Epidermal melanocyte (primary cell): ENCODE measurements around the gene ARHGEF33.

Experiments
- DNase-seq: peaks from one replicate; pipeline ENCODE4 v3.0.0; 2011; ENCODE audit warnings: low spot score; ENCODE audit not compliant: insufficient read length

ARHGEF33 gene

DNA sequence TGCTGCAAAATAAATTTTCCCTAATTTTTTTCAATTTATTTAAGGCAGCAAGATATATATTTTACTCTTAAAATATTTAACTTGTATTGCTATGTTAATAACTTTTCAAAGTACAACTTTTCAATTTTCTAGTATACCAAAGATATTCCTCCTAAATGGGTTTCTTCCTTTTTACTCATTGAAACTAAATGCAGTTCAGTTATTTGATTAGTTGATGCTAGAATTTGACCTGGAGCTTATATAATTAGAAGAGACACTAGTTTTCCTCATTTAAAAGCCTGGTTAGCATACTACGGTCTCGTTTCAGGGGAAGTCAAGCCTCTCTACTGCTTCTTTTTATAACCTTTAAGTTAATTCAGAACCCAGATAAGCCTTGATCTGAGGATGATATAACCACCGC is at the start of gene ARHGEF33:
TSS of gene ARHGEF33 (plus strand) at position 301 of the 400 bp plus-strand sequence. CDS start 29,573 bp downstream, outside the sequence.
- DNase-seq: no peak

DNA sequence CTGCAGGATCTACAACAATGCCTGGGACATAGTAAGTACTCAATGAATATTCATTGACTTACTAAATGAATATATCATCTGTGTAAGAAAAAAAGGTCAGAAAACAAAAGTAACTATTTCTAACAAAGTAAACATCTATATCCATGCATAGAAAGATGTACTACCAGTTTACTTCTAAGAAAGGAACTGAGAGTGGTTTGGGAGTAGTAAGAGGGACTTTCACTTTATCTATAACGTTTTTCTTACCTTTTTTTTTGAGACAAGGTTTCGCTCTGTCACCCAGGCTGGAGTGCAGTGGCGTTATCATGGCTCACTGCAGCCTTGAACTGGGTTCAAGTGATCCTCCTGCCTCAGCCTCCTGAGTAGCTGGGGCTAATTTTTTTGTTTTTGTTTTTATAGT is 39.6 kb upstream of the ARHGEF33 start:
- DNase-seq: no peak

DNA sequence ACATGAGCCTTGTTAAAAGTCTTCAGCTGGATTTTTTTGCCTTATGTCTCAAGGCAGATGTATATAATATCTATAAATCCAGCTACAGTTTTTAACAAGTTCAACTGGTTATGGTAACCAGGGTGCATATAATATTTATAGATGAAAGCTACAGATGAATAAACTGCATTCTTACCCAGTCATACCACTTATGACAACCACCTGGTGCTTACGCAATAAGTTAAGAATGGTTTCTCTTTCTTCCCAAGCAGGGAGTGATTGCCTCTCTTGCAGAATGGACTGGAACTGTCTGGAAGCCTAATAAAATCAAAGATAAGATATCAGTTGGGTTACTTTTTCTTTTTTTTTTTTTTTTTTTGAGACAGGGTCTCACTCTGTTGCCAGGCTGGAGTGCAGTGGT is 33.5 kb upstream of the ARHGEF33 start:
- DNase-seq: no peak

DNA sequence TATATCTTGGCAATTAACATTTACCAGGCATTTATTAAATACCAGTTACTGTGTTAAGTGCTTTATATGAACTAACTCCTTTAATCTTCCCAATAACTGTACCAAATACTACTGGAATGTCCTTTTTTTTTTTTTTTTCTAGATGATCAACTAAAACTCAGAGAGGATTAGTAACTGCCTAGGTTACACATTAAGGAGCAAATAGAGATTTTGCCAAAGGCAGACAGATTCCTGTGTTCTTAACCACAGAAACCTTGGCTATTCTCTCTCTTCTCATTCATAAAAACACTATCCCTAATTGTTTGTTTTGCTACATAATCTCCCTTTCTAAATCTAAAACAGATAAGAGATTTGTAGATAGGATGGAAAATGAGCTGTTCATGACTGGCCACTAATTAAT is 27.2 kb upstream of the ARHGEF33 start:
- no peak for DNase-seq

DNA sequence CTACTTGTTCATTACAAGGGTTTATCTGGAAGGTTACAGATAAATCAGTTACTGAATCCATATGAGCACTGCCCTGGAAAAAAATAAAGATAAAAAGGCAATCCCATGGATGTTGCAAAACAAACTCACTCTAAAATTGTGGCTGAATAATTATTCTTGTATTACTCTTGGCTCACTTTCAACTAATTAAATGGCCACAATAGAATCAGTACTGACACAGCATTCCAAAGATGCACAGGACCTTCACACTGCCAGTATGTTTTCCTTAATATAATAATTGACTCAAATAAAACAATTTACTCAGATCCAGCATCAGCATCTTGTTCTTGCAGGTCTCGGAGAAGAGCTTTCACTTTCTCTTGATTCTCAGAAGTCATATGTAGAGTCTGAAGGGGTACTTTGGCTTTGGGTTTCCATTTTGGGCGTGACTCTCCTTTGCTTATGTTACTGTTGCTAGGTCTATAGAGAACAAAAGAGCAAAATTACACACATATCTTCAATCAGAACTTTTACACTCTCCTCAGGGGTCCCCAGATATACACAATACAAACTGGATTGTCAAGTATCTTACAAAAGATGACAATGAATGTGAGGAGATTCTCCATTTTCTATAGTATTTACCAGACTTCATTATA is 26.5 kb upstream of the ARHGEF33 start:
- no peak for DNase-seq

DNA sequence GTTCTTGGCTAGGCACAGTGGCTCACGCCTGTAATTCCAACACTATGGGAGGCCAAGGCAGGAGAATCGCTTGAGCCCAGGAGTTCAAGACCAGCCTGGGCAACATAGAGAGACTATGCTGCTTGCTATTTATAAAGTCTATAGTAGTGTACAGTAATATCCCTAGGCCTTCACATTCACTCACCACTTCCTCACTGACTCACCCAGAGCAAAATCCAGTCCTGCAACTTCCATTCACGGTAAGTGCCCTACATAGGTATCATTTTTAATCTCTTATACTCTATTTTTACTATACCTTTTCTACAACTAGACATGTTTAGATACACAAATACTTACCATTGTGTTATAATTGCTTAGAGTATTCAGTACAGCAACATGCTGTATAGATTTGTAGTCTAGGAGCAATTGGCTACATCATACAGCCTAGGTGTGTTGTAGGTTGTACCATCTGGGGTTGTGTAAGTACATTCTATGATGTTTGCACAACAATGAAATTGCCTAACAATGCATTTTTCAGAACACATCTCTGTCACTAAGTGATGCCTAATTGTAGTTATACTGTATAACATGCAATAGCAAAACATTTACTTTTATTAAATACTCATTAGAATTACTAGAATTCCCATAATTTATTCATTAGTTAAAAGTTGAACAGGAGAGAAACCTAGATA is 22.8 kb upstream of the ARHGEF33 start:
- no peak for DNase-seq

DNA sequence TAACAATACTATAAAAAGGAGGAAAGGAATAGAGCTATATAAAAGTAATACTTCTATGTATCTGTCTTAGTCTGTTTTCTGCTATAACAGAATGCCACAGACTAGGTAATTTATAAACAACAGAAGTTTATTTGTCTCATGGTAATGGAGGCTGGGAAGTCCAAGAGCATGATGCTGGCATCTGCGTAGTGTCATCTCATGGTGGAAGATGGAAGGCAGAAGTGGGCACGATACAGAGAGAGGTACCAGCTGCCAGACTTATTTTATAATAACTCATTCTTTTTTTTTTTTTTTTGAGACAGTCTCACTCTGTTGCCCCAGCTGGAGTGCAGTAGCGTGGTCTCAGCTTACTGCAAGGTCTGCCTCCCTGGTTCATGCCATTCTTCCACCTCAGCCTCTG is 18.2 kb upstream of the ARHGEF33 start:
- DNase-seq: no peak

DNA sequence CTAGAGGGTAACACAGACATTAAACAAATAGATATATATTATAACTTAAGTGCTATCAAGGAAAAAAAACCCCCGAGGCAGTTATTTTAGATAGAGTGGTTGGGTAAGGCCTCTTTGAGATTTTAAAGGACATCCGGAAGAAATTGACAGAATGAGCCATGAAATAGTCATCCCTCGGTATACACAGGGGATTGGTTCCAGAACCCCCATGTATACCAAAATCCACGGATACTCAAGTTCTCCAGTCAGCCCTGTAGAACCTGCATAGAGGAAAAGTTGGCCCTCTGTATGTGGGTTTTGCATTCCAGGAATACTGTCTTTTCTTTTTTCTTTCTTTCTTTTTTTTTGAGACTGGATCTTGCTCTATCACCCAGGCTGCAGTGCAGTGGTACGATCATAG is 15.9 kb upstream of the ARHGEF33 start:
- no peak for DNase-seq

DNA sequence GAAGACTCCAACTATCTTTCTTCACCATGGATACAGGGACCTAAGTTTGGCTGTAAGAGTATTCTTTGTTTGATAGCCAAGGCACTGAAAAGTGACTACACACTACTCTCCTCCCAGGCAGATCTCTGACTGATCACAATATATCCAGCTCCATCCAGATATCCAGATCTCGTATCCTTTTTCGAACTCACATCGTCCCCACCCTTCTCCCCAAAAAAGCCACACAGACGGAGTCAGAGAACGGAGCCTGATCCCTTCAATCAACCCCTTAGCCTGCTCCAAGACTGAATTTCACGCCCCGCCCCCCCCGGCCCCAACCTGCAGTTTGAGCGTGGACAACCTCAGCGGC is 14.5 kb upstream of the ARHGEF33 start:
- no peak for DNase-seq

DNA sequence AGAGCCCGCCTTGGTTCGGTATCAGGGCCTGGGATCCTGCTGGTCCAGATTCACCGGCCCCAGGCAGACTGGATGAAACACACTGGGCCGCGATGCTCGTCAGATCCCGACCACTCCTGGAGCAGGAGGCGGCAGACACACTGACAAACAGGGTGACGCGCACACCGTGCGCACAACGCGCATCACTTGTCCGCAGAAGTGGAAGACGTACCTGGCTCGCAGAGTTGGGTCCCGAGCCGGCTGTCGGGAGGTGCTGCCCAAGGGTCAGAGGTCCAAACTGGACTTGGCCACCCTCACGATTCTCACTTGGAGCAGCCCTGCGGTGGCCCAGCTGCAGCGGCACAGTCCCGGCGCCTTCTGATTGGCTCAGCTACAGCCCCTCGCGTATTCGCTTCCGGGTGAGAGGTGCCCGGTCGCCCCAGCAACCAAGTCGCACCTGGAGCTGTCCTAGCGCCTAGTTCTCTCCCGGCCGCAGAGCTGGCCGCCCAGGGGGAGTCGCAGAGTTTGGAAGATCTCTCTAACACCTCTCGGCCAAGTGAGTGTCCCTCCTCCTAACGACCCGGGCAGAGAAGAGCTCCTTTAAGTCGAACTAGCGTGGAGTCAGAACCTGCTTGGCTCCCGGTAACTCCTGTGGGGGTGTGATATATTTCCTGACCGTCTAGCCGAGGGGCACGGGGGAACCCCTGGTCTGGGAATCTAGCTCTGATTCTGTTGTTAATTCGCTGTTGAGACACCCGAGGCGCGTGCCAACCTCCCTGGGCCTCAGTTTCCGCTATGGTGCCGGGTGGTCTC is 13.9 kb upstream of the ARHGEF33 start, which contains the start of the genes DHX57 and MORN2:
TSS of gene DHX57 (minus strand) at position 359 of the 792 bp plus-strand sequence. CDS start 7,529 bp downstream, outside the sequence.
TSS of gene MORN2 (plus strand) at position 401 of the 792 bp plus-strand sequence.
- DNase-seq: peak; percentile 89

DNA sequence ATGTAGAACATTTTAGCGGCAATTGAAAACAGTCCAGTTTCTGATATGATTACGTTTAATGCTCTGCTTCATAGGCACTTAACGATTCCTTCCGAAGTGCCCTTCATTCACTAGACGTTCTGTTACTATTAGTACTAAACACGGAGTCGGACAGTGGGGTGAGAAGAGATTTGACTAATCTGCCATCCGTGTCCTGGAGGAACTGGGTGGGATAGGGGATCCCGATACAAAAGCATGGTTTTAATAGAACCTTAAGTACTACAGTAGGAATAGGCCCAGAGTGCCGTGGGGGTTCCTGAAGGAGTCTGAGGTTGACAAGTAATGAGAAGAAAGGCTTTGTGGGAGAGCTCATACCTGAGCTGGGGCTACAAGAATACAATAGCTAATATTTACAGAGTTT is 13.3 kb upstream of the ARHGEF33 start:
- no peak for DNase-seq

DNA sequence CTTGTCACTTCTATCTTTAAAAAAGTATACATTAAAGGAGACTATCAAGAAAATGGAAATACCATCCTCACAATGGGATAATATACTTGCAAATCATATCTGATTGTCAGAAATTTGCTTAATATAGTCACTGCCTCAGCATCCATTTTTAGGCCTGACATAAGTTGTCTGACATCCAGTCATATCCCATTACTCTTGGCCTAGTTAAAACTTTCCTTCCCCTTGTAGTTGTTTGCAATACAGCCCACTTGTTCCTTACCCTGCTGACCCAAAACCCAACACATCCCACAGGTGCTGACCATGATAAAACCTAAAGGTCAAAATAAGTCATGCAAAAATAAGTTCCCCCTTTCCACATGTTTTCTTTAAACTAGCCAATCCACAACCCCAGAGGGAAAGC is 3.6 kb upstream of the ARHGEF33 start:
- no peak for DNase-seq

DNA sequence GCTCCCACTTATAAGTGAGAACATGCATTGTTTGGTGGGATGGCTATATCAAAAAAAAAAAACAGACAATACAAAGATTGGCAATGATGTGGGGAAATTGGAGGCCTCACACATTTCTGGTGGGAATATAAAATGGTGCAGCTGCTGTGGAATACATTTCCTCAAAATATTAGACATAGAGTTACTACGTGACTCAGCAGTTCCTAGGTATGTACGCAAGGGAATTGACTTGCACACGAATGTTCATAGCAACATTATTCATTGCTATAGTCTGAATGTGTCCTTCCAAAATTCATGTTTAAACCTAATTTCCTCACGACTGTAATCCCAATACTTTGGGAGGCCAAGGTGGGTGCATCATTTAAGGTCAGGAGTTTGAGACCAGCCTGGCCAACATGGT is 2.3 kb upstream of the ARHGEF33 start:
- no peak for DNase-seq

DNA sequence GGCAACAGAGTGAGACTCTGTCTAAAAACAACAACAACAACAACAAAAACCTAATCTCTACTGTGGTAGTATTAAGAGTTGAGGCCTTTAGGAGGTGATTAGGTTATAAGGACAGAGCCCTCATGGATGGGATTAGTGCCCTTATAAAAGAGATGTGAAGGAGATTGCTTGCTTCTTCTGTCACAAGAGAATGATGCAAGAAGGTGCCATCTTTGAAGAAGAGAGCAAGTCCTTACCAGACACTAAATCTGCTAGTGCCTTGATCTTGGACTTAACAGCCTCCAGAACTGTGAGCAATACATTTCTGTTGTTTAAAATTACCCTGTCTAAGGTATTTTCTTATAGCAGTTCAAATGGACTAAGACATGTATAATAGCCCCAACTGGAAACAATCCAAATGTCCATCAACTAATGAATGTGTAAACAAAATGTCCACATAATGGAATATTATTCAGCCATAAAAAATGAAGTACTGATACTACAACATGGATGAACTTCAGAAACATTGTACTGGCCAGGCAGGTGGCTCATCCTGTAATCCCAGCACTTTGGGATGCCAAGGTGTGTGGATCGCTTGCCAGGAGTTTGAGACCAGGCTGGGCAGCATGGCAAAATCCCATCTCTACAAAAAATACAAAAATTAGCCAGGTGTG is 1.6 kb upstream of the ARHGEF33 start:
- no peak for DNase-seq

DNA sequence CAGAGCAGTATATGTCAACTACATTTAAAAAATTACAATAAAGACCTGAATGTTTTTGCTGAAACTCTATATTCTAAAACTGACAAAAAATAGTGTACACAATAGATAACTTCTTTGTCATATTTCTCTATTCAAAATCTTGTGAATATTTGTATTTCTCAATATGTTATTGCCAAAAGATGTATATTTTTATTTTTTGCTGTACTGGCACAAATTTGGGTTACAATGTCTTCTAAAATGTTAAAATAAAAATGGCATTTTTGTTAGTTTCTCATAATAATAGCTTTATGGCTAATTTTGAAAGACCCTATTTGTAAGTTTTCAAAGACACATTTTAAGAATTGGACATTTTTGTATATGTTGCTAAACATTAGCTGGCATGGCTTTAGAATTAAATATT is 630 bp upstream of the ARHGEF33 start:
- no peak for DNase-seq

DNA sequence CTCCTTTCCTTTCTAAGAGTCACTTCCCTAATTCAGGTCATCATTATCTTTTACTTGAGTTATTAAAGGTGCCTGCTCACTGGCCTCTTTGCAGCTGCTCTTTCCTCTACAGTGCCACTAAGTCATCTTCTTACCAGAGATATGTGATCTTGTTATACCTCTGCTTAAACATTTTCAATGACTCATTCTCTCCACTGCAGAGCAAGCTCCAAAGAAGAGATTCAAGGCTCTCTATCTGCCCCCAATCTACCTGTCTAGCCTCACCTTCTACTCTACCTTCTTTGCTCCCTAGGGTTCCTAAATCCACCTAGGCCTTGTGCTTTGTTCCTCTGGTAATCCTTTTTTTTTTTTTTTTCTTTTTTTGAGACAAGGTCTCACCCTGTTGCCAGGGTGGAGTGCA is 3.1 kb downstream of the ARHGEF33 start:
- DNase-seq: no peak

DNA sequence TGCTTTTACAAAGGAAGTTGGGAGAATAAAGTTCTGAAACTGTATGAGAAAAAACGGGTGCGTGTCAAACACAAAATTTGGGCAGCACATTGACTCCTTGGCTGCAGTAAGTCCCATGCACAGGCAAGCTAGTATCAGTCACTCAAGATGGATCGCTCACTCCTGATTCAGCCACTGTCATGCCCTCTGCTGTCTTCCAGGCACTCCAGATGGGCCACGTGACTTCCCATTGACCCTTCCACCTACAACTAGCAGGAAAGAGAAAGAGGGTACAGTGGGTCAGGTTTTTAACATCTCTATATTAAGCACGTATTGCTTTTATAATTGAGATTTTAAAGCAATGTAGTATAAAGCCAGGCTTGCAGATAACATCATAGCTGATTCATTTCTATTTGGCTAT is 8.6 kb downstream of the ARHGEF33 start:
- no peak for DNase-seq

DNA sequence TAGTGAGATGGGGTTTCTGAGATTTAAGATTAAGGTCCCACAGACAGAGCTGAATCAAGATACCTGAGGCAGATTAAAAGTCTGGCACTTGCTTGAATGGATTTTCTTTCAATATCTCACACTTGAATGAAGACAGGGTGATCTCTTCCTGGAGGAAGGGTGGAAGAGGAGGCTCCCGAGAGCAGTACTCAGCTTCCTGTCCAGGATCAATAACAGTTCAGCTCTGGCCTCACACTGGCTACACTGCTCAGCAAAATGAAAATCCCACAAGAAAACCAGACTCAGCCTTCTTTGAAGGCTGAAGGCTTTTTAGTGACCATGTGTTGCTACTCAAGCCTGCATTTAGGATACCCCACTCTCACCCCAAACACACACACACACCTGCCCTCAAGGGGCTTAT is 11.1 kb downstream of the ARHGEF33 start:
- DNase-seq: no peak

DNA sequence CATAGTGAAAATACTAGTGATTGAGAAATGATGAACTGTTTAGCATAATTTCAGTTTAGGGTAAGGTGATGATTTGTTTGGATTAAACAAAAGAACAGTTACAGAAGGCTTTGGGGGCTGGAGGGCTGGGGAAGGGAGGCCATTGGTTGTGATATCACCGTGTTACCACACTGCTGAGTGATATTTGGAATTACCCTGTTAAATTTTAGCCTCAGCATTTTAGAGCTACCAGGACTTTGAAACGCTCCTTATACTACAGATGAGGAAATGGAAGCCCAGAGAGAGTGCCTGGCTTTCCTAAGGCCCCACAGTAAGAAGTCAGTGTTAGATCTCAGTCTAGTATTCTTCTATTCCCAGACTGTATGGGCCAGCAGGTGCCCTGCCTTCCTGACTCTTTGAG is 15.6 kb downstream of the ARHGEF33 start:
- no peak for DNase-seq

DNA sequence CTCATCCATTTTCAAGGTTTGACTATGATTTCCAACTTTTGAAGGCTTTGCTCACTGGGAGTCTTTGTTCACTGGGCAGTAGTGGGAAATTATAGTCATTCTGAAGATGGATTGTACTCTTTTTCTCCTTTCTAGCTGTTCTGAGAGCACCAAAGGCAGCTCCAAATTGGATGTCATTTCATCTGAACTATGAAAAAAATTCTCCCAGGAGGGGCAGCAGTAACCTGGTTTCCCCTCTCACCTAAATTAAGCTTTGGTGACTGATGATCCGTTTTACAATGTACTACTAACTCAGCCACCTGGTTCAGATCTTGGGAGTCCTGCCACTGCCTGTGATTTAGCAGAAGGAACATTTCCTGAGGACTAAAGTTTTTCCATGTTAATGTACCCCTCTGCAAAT is 17.6 kb downstream of the ARHGEF33 start:
- no peak for DNase-seq

DNA sequence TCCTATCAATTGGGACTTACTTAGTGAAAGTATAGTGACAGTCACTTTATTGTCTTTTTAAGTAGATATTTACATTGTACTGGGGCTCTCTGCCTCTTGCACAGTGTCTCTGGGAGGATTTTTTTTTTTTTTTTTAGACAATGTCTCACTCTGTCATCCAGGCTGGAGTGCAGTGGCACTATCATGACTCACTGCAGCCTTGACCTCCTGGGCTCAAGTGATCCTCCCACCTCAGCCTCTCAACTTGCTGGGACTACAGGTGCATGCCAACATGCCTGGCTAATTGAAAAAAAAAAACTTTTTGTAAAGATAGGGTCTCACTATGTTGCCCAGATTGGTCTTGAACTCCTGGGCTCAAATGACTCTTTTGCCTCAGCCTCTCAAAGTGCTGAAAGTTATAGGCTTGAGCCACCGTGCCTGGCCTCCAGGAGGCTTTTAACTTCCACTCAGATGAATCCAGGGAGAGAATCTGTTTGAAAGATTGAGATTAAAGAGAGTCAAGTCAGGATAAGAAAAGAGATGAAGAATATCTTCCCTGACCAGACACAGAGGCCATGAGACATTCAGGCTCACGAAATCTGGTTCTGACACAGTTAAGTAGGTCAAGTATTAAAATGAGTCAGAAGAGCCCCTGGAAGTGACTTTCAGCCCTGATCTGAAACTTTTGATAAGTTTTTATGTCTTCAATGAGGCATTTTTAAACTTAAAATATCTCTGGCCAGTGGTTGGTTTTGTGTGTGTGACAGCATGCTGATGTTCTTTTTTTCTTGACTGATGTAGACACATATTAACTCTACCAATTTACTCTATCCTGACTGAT is 18.3 kb downstream of the ARHGEF33 start:
- DNase-seq: no peak
